ENCODE measurements around the gene CORO1C. TPM values are rescaled to one million over a fixed set of nuclear protein-coding genes. Genes with fewer than 3 reads are reported as not detected.

CORO1C gene
- total and polyA plus RNA-seq, 9 of the 15 experiments (the other 6 are each of a cell fraction or from before 2014, with no cell fraction given) = 55.2 to 280 (median 150) TPM

DNA sequence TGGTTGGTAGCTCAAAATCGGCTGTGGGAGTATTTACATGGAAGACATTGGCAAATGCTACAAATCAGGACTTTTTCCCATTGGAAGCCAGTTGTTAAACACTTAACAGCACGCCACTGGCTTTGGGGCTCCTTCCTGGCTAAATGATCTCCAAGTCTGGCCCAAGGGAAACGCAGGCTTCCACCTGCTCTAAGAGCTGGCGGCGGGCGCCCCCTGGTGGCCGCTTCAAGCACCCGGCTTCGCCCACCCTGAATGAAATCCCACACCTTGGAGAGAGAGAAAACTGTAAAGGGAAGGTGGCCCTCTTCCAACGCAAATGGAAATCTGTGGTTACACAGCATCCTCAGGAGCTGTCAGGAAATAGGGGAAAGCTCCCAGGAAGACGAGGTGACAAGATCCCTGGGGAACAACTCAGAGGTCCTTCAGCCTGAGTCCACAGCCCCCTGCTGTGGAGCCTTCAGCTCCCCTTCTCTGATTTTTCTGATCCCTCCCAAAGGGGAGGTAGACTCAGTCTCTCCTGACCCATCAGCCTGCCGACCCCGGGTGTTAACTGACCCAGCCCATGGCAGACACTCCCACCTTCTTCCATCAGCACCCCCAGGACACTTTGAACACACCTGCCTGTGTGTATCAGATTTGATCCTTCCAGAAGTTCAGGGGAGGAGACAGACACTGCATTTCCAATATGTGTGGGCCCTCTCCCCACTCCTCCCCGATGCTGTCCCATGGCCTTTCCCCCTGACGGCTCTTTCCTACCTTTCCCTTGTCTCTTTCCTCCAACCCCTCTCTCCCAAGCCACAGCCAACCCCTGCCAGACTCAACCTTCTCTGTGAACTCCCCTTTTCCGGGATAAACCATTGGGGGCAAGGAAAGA is 113.0 kb downstream of the CORO1C start (continued):
- no peak for TF ChIP-seq FIP1L1 (IDR thresholded peaks at IDR 0.05; ENCODE audit: low read depth, low read length, poor library complexity, severe bottlenecking)
- no peak for TF ChIP-seq ETV1 (tag; conservative IDR thresholded peaks at IDR 0.05; ENCODE audit: low read depth)
- TF ChIP-seq FOXM1 (IDR thresholded peaks at IDR 0.05; ENCODE audit: low read depth) = no peak
- TF ChIP-seq FOXM1 (CRISPR knock-in tag; IDR thresholded peaks at IDR 0.05; ENCODE audit: low read depth) = no peak
- no peak for TF ChIP-seq SFPQ (IDR thresholded peaks at IDR 0.05; ENCODE audit: low read depth, low read length)
- TF ChIP-seq ZFX (CRISPR knock-in tag; IDR thresholded peaks at IDR 0.05) = no peak
- no peak for TF ChIP-seq CBX8 (IDR thresholded peaks at IDR 0.05; ENCODE audit: borderline replicate concordance, extremely low read depth, low read depth, low read length, poor library complexity, severe bottlenecking)
- no peak for TF ChIP-seq TAL1 (IDR thresholded peaks at IDR 0.05)
- no peak for TF ChIP-seq SRSF3 (IDR thresholded peaks at IDR 0.05; ENCODE audit: insufficient read depth, low read length)
- TF ChIP-seq ZNF143 (CRISPR knock-in tag; IDR thresholded peaks at IDR 0.05) = no peak
- no peak for TF ChIP-seq SP2 (IDR thresholded peaks at IDR 0.05; ENCODE audit: extremely low read depth, low read depth, low read length, poor library complexity, severe bottlenecking)
- no peak for TF ChIP-seq ARHGAP35 (IDR thresholded peaks at IDR 0.05; ENCODE audit: partially characterized antibody)
- TF ChIP-seq, protein P1, sequence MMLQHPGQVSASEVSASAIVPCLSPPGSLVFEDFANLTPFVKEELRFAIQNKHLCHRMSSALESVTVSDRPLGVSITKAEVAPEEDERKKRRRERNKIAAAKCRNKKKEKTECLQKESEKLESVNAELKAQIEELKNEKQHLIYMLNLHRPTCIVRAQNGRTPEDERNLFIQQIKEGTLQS (IDR thresholded peaks at IDR 0.05) = no peak
- TF ChIP-seq, protein P1 (CRISPR knock-in tag; conservative IDR thresholded peaks at IDR 0.05) = peak; percentile 51; the same call in 1 of the 2 replicates
- no peak for TF ChIP-seq SREBF2 (CRISPR knock-in tag; IDR thresholded peaks at IDR 0.05)
- no peak for TF ChIP-seq JUN (IDR thresholded peaks at IDR 0.05; ENCODE audit: borderline replicate concordance, low read depth, low read length)
- TF ChIP-seq JUN (CRISPR knock-in tag; IDR thresholded peaks at IDR 0.05; ENCODE audit: borderline replicate concordance) = no peak
- TF ChIP-seq DDX20 (tag; IDR thresholded peaks at IDR 0.05; ENCODE audit: low read depth) = no peak
- TF ChIP-seq VEZF1 (CRISPR knock-in tag; IDR thresholded peaks at IDR 0.05) = peak; percentile 26; the same call in 1 of the 2 replicates
- TF ChIP-seq ZNF668 (CRISPR knock-in tag; IDR thresholded peaks at IDR 0.05) = no peak
- no peak for TF ChIP-seq POLR2AphosphoS2 (IDR thresholded peaks at IDR 0.05; ENCODE audit: low read length)
- TF ChIP-seq, protein P2, sequence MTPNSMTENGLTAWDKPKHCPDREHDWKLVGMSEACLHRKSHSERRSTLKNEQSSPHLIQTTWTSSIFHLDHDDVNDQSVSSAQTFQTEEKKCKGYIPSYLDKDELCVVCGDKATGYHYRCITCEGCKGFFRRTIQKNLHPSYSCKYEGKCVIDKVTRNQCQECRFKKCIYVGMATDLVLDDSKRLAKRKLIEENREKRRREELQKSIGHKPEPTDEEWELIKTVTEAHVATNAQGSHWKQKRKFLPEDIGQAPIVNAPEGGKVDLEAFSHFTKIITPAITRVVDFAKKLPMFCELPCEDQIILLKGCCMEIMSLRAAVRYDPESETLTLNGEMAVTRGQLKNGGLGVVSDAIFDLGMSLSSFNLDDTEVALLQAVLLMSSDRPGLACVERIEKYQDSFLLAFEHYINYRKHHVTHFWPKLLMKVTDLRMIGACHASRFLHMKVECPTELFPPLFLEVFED (CRISPR knock-in tag; conservative IDR thresholded peaks at IDR 0.05) = no peak
